Endothelial cell of umbilical vein (primary cell): ENCODE data around the gene FBXO44. TPM values are rescaled to one million over a fixed set of nuclear protein-coding genes. Genes with fewer than 3 reads are reported as not detected.

ENCODE experiments used
- BruUV-seq: library from RNA; stranded (reverse); fragments of 400-500 nt; replicated peaks from 2 replicates; lab custom pipeline; 2021; lab: Mats Ljungman, UMichigan
- CTCF ChIA-PET: fragments of 300-600, 350-600 bp; sonication (Branson Sonifier 250); formaldehyde crosslinking; loops from one replicate; lab custom pipeline; 2021; ENCODE audit warnings: antibody characterized with exemption, inconsistent platforms; lab: Charles Lee
- POLR2A ChIA-PET: fragments of 300-600, 350-600 bp; sonication (Branson Sonifier 250); formaldehyde crosslinking; loops from one replicate; lab custom pipeline; 2021; ENCODE audit warnings: antibody characterized with exemption, inconsistent platforms; lab: Charles Lee
- DNase-seq: peaks from one replicate; pipeline ENCODE4 v3.0.0-alpha.2; 2011; ENCODE audit warnings: low read depth, low spot score
- FAIRE-seq: peaks from 2 replicates; lab custom pipeline; 2011; peaks lifted over from hg19 to GRCh38; lab: Jason Lieb, UNC
- H2AFZ ChIP-seq: 2 replicates; pipeline ENCODE4 v1.6.0; 2012; ENCODE audit warnings: low read depth, low read length, control low read depth, inconsistent platforms
- H3K27ac ChIP-seq: 2 replicates; pipeline ENCODE4 v1.5.1; 2011; ENCODE audit warnings: low read depth, mild to moderate bottlenecking, control low read depth, low read length, moderate library complexity; ENCODE audit not compliant: insufficient read depth
- H3K27me3 ChIP-seq, 2 experiments: 2 replicates each; pipeline versions ENCODE4 v1.6.0 to v1.6.1; 2011; ENCODE audit warnings: low read length in 2 of 2, mixed read lengths in 1 of 2; ENCODE audit not compliant: control insufficient read depth in 2 of 2, insufficient read depth in 2 of 2
- H3K36me3 ChIP-seq, 2 experiments: 2 replicates in 1 of 2; 3 replicates in 1 of 2; pipeline ENCODE4 v1.5.1; 2011; ENCODE audit warnings: low read length in 2 of 2, mild to moderate bottlenecking in 1 of 2, moderate library complexity in 1 of 2; ENCODE audit not compliant: control insufficient read depth in 2 of 2, insufficient read depth in 2 of 2; ENCODE audit errors: extremely low read depth in 1 of 2
- H3K4me1 ChIP-seq: 3 replicates; pipeline ENCODE4 v1.5.1; 2011; ENCODE audit warnings: mild to moderate bottlenecking, low read length; ENCODE audit not compliant: control insufficient read depth, insufficient read depth; ENCODE audit errors: extremely low read depth
- H3K4me2 ChIP-seq: 2 replicates; pipeline ENCODE4 v1.6.1; 2011; ENCODE audit warnings: low read length, control low read depth, mixed read lengths; ENCODE audit not compliant: insufficient read depth
- H3K4me3 ChIP-seq, 3 experiments: fragments of 200-600 bp in 1 of 3; sonication (generic), shearing (Covaris generic) in 1 of 3; replicated peaks in 1 of 3; 2 replicates each; pipeline ENCODE4 v1.5.1; 2011 to 2016; ENCODE audit warnings: control low read depth in 3 of 3, low read length in 3 of 3, mild to moderate bottlenecking in 2 of 3, inconsistent platforms in 1 of 3, low read depth in 1 of 3, moderate library complexity in 1 of 3; ENCODE audit not compliant: insufficient read depth in 1 of 3
- H3K79me2 ChIP-seq: 2 replicates; pipeline ENCODE4 v1.6.0; 2012; ENCODE audit warnings: low read length, inconsistent platforms; ENCODE audit not compliant: control insufficient read depth, insufficient read depth
- H3K9ac ChIP-seq: replicated peaks from 2 replicates; pipeline ENCODE3; 2011; ENCODE audit warnings: low read length, control low read depth; ENCODE audit not compliant: insufficient read depth; ENCODE audit errors: extremely low read depth
- H3K9me1 ChIP-seq: replicated peaks from 3 replicates; pipeline ENCODE4 v1.6.0; 2011; ENCODE audit warnings: mild to moderate bottlenecking, low read length; ENCODE audit not compliant: control insufficient read depth, insufficient read depth; ENCODE audit errors: extremely low read depth
- H3K9me3 ChIP-seq: replicated peaks from 2 replicates; pipeline ENCODE4 v1.5.1; 2012; ENCODE audit warnings: low read length, inconsistent platforms; ENCODE audit not compliant: control insufficient read depth, insufficient read depth
- H4K20me1 ChIP-seq: replicated peaks from 2 replicates; pipeline ENCODE3; 2011; ENCODE audit warnings: mild to moderate bottlenecking, low read length; ENCODE audit not compliant: control insufficient read depth, insufficient read depth; ENCODE audit errors: extremely low read depth
- EZH2 ChIP-seq: IDR thresholded peaks from 2 replicates; pipeline ENCODE4 v1.6.1; 2012; ENCODE audit warnings: borderline replicate concordance, low read depth, mild to moderate bottlenecking, moderate library complexity, low read length, inconsistent platforms; ENCODE audit not compliant: severe bottlenecking
- FOS ChIP-seq: IDR thresholded peaks from 2 replicates; pipeline ENCODE4 v1.6.1; 2011; ENCODE audit warnings: mild to moderate bottlenecking, low read length, moderate library complexity, borderline replicate concordance; ENCODE audit not compliant: insufficient read depth
- GATA2 ChIP-seq: IDR thresholded peaks from 2 replicates; pipeline ENCODE4 v1.7.0; 2011; ENCODE audit warnings: low read depth, mild to moderate bottlenecking, moderate library complexity, mixed read lengths, low read length; ENCODE audit not compliant: insufficient read length, insufficient read depth
- JUN ChIP-seq: IDR thresholded peaks from 2 replicates; pipeline ENCODE4 v1.6.1; 2011; ENCODE audit warnings: borderline replicate concordance, low read depth; ENCODE audit not compliant: insufficient read length, insufficient read depth
- MYC ChIP-seq: IDR thresholded peaks from one replicate; pipeline ENCODE4 v1.6.1; 2011; ENCODE audit warnings: mild to moderate bottlenecking, low read depth, low read length
- POLR2A ChIP-seq: IDR thresholded peaks from 2 replicates; pipeline ENCODE4 v1.6.1; 2012; ENCODE audit warnings: low read depth, mild to moderate bottlenecking, control low read depth, low read length
- POLR2AphosphoS5 ChIP-seq: IDR thresholded peaks from 2 replicates; pipeline ENCODE4 v1.6.1; 2012; ENCODE audit warnings: low read depth, mild to moderate bottlenecking, control low read depth, low read length, moderate library complexity; ENCODE audit not compliant: insufficient read depth
- dilution Hi-C: fragments of 300-500 bp; cut with MboI; formaldehyde crosslinking; loops from one replicate; pipeline ENCODE4 v1.15.0; 2019; ENCODE audit warnings: low sequenced_read_pairs; ENCODE audit not compliant: extremely low pct_ligation_motif_present
- intact Hi-C: fragments of 100-400 bp; cut with micrococcal nuclease; formaldehyde crosslinking; loops from one replicate; pipeline ENCODE4 v1.10.0; 2022
- polyA plus RNA-seq, 4 experiments: library from polyadenylated mRNA; depleted of rRNA in 3 of 4; stranded (reverse) in 3 of 4; unstranded in 1 of 4; fragments of >200 nt; gene quantifications; 2 replicates each; pipeline versions ENCODE4 v1.2.1 to v1.2.3, GENCODE V29; 2011 to 2012; ENCODE audit warnings: missing spikeins in 1 of 4
- total RNA-seq: library from RNA; stranded (reverse); gene quantifications from 2 replicates; pipeline ENCODE4 v1.2.3, GENCODE V29; 2021
- TF ChIP-seq, protein P1 (sequence below): IDR thresholded peaks from 2 replicates; pipeline ENCODE4 v1.6.1; 2011; ENCODE audit not compliant: insufficient read depth, insufficient read length
- TF ChIP-seq, protein P2 (sequence below), 2 donors: IDR thresholded peaks; 1 replicate in 1 of 2; 2 replicates in 1 of 2; pipeline ENCODE4 v1.5.1; 2011; ENCODE audit warnings: low read length in 2 of 2, mild to moderate bottlenecking in 2 of 2, moderate library complexity in 2 of 2, control low read depth in 1 of 2, inconsistent platforms in 1 of 2, low read depth in 1 of 2; ENCODE audit not compliant: insufficient read depth in 1 of 2; ENCODE audit errors: extremely low read depth in 1 of 2

FBXO44 gene
- total and polyA plus RNA-seq, 2 donors (not counting 3 experiments of a cell fraction or from before 2014, with no cell fraction given) = 16.8 to 22.5 TPM

DNA sequence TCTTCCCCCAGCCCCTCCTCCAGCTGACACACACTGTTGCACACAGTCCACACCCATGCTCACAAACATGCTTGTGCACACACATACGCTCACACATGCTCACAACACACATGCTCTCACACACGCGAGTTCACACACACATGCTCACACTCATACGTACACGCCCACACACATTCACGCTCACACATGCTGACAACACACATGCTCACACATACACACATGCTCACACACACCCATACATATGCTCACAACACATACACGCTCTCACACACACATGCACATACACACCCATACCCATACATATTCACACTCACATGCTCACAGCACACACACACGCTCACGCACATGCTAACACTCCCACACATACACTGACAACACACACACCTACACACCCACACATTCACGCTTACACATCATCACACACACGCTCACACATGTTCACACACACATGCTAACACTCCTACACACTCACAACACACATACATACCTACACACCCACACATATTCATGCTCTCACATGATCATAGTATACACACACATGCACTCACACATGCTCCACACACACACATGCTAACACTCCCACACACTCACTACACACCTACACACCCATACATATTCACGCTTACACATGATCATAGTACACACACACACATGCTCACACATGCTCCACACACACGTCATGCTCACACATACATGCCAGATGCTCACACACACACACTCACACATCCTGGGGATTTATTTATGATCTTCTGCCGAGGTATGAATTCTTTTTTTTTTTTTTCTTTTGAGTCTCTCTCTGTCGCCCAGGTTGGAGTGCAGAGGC, 47.5 kb downstream of the FBXO44 start:
- ChIA-PET CTCF (interaction anchor here (3.5 kb wide), 1 partner anchor 8 kb away, joined by 17 read pairs; no protein-coding TSS in a partner anchor), POLR2A (no interaction called here)
- no peak overlapping the region for H3K9ac ChIP-seq
- dilution Hi-C loops (no loop called here), intact Hi-C loops (no loop called here)
- H3K4me3 ChIP-seq = no peak overlapping the region
- peaks cover 12 to 20% of the 10 kb centered on the region in 2 experiments for H3K27me3 ChIP-seq
- BruUV-seq = no TSS peak
- TF ChIP-seq, protein P1, sequence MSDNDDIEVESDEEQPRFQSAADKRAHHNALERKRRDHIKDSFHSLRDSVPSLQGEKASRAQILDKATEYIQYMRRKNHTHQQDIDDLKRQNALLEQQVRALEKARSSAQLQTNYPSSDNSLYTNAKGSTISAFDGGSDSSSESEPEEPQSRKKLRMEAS = no peak
- TF ChIP-seq POLR2AphosphoS5 = no peak
- TF ChIP-seq EZH2 = no peak
- TF ChIP-seq, protein P2, sequence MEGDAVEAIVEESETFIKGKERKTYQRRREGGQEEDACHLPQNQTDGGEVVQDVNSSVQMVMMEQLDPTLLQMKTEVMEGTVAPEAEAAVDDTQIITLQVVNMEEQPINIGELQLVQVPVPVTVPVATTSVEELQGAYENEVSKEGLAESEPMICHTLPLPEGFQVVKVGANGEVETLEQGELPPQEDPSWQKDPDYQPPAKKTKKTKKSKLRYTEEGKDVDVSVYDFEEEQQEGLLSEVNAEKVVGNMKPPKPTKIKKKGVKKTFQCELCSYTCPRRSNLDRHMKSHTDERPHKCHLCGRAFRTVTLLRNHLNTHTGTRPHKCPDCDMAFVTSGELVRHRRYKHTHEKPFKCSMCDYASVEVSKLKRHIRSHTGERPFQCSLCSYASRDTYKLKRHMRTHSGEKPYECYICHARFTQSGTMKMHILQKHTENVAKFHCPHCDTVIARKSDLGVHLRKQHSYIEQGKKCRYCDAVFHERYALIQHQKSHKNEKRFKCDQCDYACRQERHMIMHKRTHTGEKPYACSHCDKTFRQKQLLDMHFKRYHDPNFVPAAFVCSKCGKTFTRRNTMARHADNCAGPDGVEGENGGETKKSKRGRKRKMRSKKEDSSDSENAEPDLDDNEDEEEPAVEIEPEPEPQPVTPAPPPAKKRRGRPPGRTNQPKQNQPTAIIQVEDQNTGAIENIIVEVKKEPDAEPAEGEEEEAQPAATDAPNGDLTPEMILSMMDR (IDR thresholded peaks at IDR 0.05; ENCODE audit: extremely low read depth in 1 of 2, insufficient read depth in 1 of 2, low read depth in 1 of 2, low read length in 2 of 2) = no peak
- TF ChIP-seq JUN = no peak
- TF ChIP-seq POLR2A = no peak
- TF ChIP-seq MYC = no peak
- no peak for TF ChIP-seq FOS
- TF ChIP-seq GATA2 = no peak
- no peak overlapping the region for H3K27ac ChIP-seq
- no peaks in the 10 kb centered on the region for H3K79me2 ChIP-seq
- H3K36me3 ChIP-seq = no peaks in the 10 kb centered on the region
- no peaks in the 10 kb centered on the region for H4K20me1 ChIP-seq
- H3K4me2 ChIP-seq = no peak overlapping the region
- H3K9me1 ChIP-seq = no peaks in the 10 kb centered on the region
- H3K9me3 ChIP-seq = no peaks in the 10 kb centered on the region
- no peak for DNase-seq
- no peak overlapping the region for H2AFZ ChIP-seq
- no peaks in the 10 kb centered on the region for H3K4me1 ChIP-seq
- FAIRE-seq = no peak
